Stimulated activated CD8-positive, alpha-beta memory T cell treated with anti-CD3 and anti-CD28 coated beads, Interleukin-4, amount 100 ng/mL, for 48 hours (primary cell): ENCODE data around the gene OS9.

Source experiments
- DNase-seq: peaks from one replicate; pipeline ENCODE4 v3.0.0-alpha.2; 2020

The OS9 gene

GRCh38 chr12:57754411-57755193, 60.7 kb downstream of the OS9 start, which contains the start of gene MARCHF9:
Gene MARCHF9, plus strand, starts transcription at chr12:57755103. Its CDS starts 426 bp downstream, at chr12:57755529.
- DNase-seq: peak; percentile 88

- DNase-seq: no peak
These were observed 61.2 kb downstream of the OS9 start for GRCh38 chr12:57755194-57755453.

- DNase-seq: no peak
These were observed 61.8 kb downstream of the OS9 start for GRCh38 chr12:57755454-57756372.

GRCh38 chr12:57756406-57757341, 62.7 kb downstream of the OS9 start:
- DNase-seq: peak; percentile 83

- DNase-seq: no peak
These were observed 63.8 kb downstream of the OS9 start for GRCh38 chr12:57757771-57758170.

- no peak for DNase-seq
These were observed 64.8 kb downstream of the OS9 start for GRCh38 chr12:57758552-57759359.

GRCh38 chr12:57759360-57759980, 65.5 kb downstream of the OS9 start:
- DNase-seq: no peak

GRCh38 chr12:57760347-57760982, 66.5 kb downstream of the OS9 start:
- DNase-seq: no peak

- DNase-seq: no peak
These were observed 67.6 kb downstream of the OS9 start for GRCh38 chr12:57761391-57761998.

GRCh38 chr12:57762463-57762862, 68.5 kb downstream of the OS9 start:
- no peak for DNase-seq

GRCh38 chr12:57763881-57764661, 70.1 kb downstream of the OS9 start:
- DNase-seq: no peak

- DNase-seq: peak; percentile 45
These were observed 70.7 kb downstream of the OS9 start for GRCh38 chr12:57764662-57765002.

GRCh38 chr12:57765003-57765697, 71.2 kb downstream of the OS9 start:
- DNase-seq: peak; percentile 74

GRCh38 chr12:57765698-57766463, 71.9 kb downstream of the OS9 start:
- no peak for DNase-seq

GRCh38 chr12:57766464-57767304, 72.8 kb downstream of the OS9 start, which contains the start of gene CYP27B1:
Gene CYP27B1, minus strand, starts transcription at chr12:57767078. Its CDS starts 37 bp downstream, at chr12:57767041.
- DNase-seq: no peak

GRCh38 chr12:57767305-57767698, 73.4 kb downstream of the OS9 start:
- DNase-seq: no peak

- DNase-seq: no peak
These were observed 73.9 kb downstream of the OS9 start for GRCh38 chr12:57767876-57768275.
